HepG2 (cell line): ENCODE data around the gene HDDC3. TPM values are rescaled to one million over a fixed set of nuclear protein-coding genes. Genes with fewer than 3 reads are reported as not detected.

Experiments
- ATAC-seq: fragments of 200-7000 bp; cut with Tn5 transposase; 3 replicates; pipeline ENCODE4 v1.9.1; 2020; ENCODE audit warnings: mild to moderate bottlenecking, moderate library complexity
- BruUV-seq: library from RNA; stranded (reverse); fragments of 400-500 nt; replicated peaks from 2 replicates; lab custom pipeline; 2021; lab: Mats Ljungman, UMichigan
- CTCF ChIA-PET: fragments of 300-600 bp; formaldehyde crosslinking; extraction: SDS; loops from one replicate; lab custom pipeline; 2021; ENCODE audit warnings: low total read pairs, inconsistent platforms, low intra/inter-chr PET ratio; lab: Yijun Ruan, JAX
- POLR2A ChIA-PET: fragments of 350-600 bp; sonication (Branson Sonifier 250); formaldehyde crosslinking; loops from one replicate; lab custom pipeline; 2020; ENCODE audit warnings: antibody characterized with exemption, inconsistent platforms; lab: Yijun Ruan, JAX
- DNase-seq: peaks from one replicate; pipeline ENCODE4 v3.0.0-alpha.2; 2015; ENCODE audit warnings: low spot score
- FAIRE-seq: peaks from 3 replicates; lab custom pipeline; 2011; peaks lifted over from hg19 to GRCh38; lab: Jason Lieb, UNC
- H2AFZ ChIP-seq: one replicate; pipeline ENCODE4 v1.6.1; 2011; ENCODE audit warnings: low read length, inconsistent platforms
- H3K27ac ChIP-seq: fragments of 300-600 bp; 3 replicates; pipeline ENCODE4 v1.8.0; 2011; ENCODE audit warnings: mixed run types, mild to moderate bottlenecking, mixed read lengths, low read length, inconsistent platforms; ENCODE audit not compliant: insufficient read depth; ENCODE audit errors: extremely low read length
- H3K27me3 ChIP-seq, 2 experiments: fragments of 200-600 bp in 1 of 2; 2 replicates in 1 of 2; 3 replicates in 1 of 2; pipeline versions ENCODE4 v1.6.0 to v1.8.0; 2011; ENCODE audit warnings: low read length in 2 of 2, mild to moderate bottlenecking in 2 of 2, moderate library complexity in 2 of 2, inconsistent platforms in 1 of 2; ENCODE audit not compliant: insufficient read depth in 2 of 2, control insufficient read depth in 1 of 2
- H3K36me3 ChIP-seq, 2 experiments: fragments of 200-600 bp in 1 of 2; replicated peaks in 1 of 2; 2 replicates in 1 of 2; 3 replicates in 1 of 2; pipeline versions ENCODE4 v1.5.1 to v1.8.0; 2011; ENCODE audit warnings: low read length in 2 of 2, inconsistent platforms in 1 of 2; ENCODE audit not compliant: insufficient read depth in 2 of 2, control insufficient read depth in 1 of 2
- H3K4me1 ChIP-seq: 2 replicates; pipeline ENCODE4 v1.5.1; 2012; ENCODE audit warnings: low read length, inconsistent platforms; ENCODE audit not compliant: insufficient read depth
- H3K4me2 ChIP-seq: 2 replicates; pipeline ENCODE4 v1.6.0; 2011; ENCODE audit warnings: low read depth, low read length, inconsistent platforms
- H3K4me3 ChIP-seq, 3 experiments: fragments of 200-600 bp in 1 of 3; sonication (generic), shearing (Covaris generic) in 1 of 3; replicated peaks in 1 of 3; 2 replicates each; pipeline ENCODE4 v1.5.1; 2011 to 2016; ENCODE audit warnings: low read length in 3 of 3, inconsistent platforms in 2 of 3, low read depth in 2 of 3, mild to moderate bottlenecking in 2 of 3, control low read depth in 1 of 3, mixed read lengths in 1 of 3; ENCODE audit not compliant: insufficient read depth in 1 of 3
- H3K79me2 ChIP-seq: one replicate; pipeline ENCODE4 v1.6.1; 2011; ENCODE audit warnings: low read length, inconsistent platforms; ENCODE audit not compliant: insufficient read depth
- H3K9ac ChIP-seq: 2 replicates; pipeline ENCODE4 v1.6.0; 2011; ENCODE audit warnings: mild to moderate bottlenecking, low read depth, low read length, inconsistent platforms; ENCODE audit not compliant: insufficient read depth
- H3K9me3 ChIP-seq: 2 replicates; pipeline ENCODE4 v1.5.1; 2012; ENCODE audit warnings: mild to moderate bottlenecking, low read length
- H4K20me1 ChIP-seq: 2 replicates; pipeline ENCODE4 v1.6.0; 2011; ENCODE audit warnings: inconsistent platforms, mild to moderate bottlenecking, low read length, moderate library complexity; ENCODE audit not compliant: insufficient read depth
- AHDC1 ChIP-seq: sonication (generic); formaldehyde crosslinking; IDR thresholded peaks from 2 replicates; pipeline ENCODE4 v1.5.1; 2020; ENCODE audit warnings: mild to moderate bottlenecking, missing genetic modification reagents, borderline replicate concordance
- CEBPG ChIP-seq: IDR thresholded peaks from 2 replicates; pipeline ENCODE4 v1.6.1; 2016
- FOXO1 ChIP-seq: sonication (generic); formaldehyde crosslinking; IDR thresholded peaks from 2 replicates; pipeline ENCODE4 v1.4.0; 2020; ENCODE audit warnings: missing genetic modification reagents
- HIVEP1 ChIP-seq: sonication (generic); formaldehyde crosslinking; IDR thresholded peaks from 2 replicates; pipeline ENCODE4 v1.4.0; 2020; ENCODE audit warnings: mild to moderate bottlenecking, missing genetic modification reagents
- ZMAT5 ChIP-seq: sonication (generic); formaldehyde crosslinking; IDR thresholded peaks from 2 replicates; pipeline ENCODE4 v1.5.0; 2020; ENCODE audit warnings: mild to moderate bottlenecking, low read depth, missing genetic modification reagents, borderline replicate concordance
- ZNF660 ChIP-seq: sonication (generic); formaldehyde crosslinking; IDR thresholded peaks from 2 replicates; pipeline ENCODE4 v1.5.1; 2020; ENCODE audit warnings: mild to moderate bottlenecking, low read depth, missing genetic modification reagents, borderline replicate concordance
- ZNF770 ChIP-seq: sonication (generic); formaldehyde crosslinking; IDR thresholded peaks from 2 replicates; pipeline ENCODE4 v1.5.0; 2020; ENCODE audit warnings: mild to moderate bottlenecking, missing genetic modification reagents
- WGBS: methylation state at CpG from one replicate; pipeline ENCODE4 v1.1.6; 2017; ENCODE audit warnings: low lambda C conversion rate; 5-methylcytosine and 5-hydroxymethylcytosine counted together
- in situ Hi-C: cut with HindIII; loops from 2 replicates; pipeline ENCODE4 v1.10.0; 2017; ENCODE audit warnings: low pct_unique_long_range_greater_than_20kb; ENCODE audit not compliant: extremely low pct_ligation_motif_present
- intact Hi-C: fragments of 100-400 bp; cut with micrococcal nuclease; formaldehyde crosslinking; loops from one replicate; pipeline ENCODE4 v1.10.0; 2022; ENCODE audit not compliant: unreplicated experiment
- polyA plus RNA-seq, 8 experiments: library from polyadenylated mRNA; depleted of rRNA in 3 of 8; stranded (reverse) in 7 of 8; unstranded in 1 of 8; fragments of >200 nt; fragmentation: Illumina TruSeq in 4 of 8; extraction: Trizol in 4 of 8; gene quantifications; 2 replicates each; pipeline versions ENCODE4 v1.2.1 to v1.2.3, GENCODE V29; 2011 to 2016; ENCODE audit warnings: low read depth in 4 of 8, missing spikeins in 1 of 8, mixed read lengths in 1 of 8; ENCODE audit not compliant: insufficient read depth in 1 of 8
- total RNA-seq, 5 experiments: library from RNA; depleted of rRNA; stranded (reverse); fragments of >200 nt; fragmentation: Illumina TruSeq; extraction: Trizol; gene quantifications; 2 replicates each; pipeline ENCODE4 v1.2.3, GENCODE V29; 2016; ENCODE audit warnings: low read depth in 1 of 5

The HDDC3 gene
- total and polyA plus RNA-seq, 2 of the 13 experiments (the other 11 are each of a cell fraction or from before 2014, with no cell fraction given): 18.7 to 28.3 TPM

GRCh38 chr15:90972133-90972532, 39.8 kb upstream of the HDDC3 start:
- TF ChIP-seq CEBPG (CRISPR knock-in tag): no peak
- no peak for TF ChIP-seq ZNF770 (CRISPR knock-in tag)
- TF ChIP-seq ZMAT5 (CRISPR knock-in tag): no peak
- no peak for TF ChIP-seq HIVEP1 (CRISPR knock-in tag)
- no peak for TF ChIP-seq AHDC1
- TF ChIP-seq FOXO1: no peak
- no peak for TF ChIP-seq ZNF660 (CRISPR knock-in tag)
- WGBS: 82% methylated on average over 5 of the region's 5 CpGs
- no peaks in the 10 kb centered on the region for H3K4me1 ChIP-seq
- in situ Hi-C loops (no loop called here), intact Hi-C loops (no loop called here)
- peaks cover 23 to 76% of the 10 kb centered on the region in 2 experiments; a peak in 4 of 5 replicates for H3K36me3 ChIP-seq
- H4K20me1 ChIP-seq: no peaks in the 10 kb centered on the region; the same call in 1 of the 2 replicates
- no peak overlapping the region for H3K4me2 ChIP-seq
- FAIRE-seq: no peak
- H3K27me3 ChIP-seq: no peaks in the 10 kb centered on the region
- no peak for ATAC-seq
- no peak overlapping the region for H2AFZ ChIP-seq
- H3K27ac ChIP-seq: no peak overlapping the region
- ChIA-PET POLR2A (no interaction called here), CTCF (no interaction called here)
- DNase-seq: no peak
- BruUV-seq: no TSS peak
- H3K4me3 ChIP-seq: no peak overlapping the region
- no peaks in the 10 kb centered on the region for H3K79me2 ChIP-seq
- H3K9me3 ChIP-seq: no peaks in the 10 kb centered on the region
- H3K9ac ChIP-seq: no peak overlapping the region
